Activated CD4-positive, alpha-beta T cell treated with anti-CD3 and anti-CD28 coated beads for 24 hours (primary cell): ENCODE results near the gene SYT17.
"Not testable (repeated sequence)": the region's sequence is repeated elsewhere in the genome, so short reads cannot be mapped to it uniquely, and the experiment has no call there.

Source experiments
- DNase-seq, 2 donors: peaks; one replicate each; pipeline ENCODE4 v3.0.0-alpha.2; 2020; ENCODE audit warnings: low read depth in 2 of 2

Gene SYT17

DNA sequence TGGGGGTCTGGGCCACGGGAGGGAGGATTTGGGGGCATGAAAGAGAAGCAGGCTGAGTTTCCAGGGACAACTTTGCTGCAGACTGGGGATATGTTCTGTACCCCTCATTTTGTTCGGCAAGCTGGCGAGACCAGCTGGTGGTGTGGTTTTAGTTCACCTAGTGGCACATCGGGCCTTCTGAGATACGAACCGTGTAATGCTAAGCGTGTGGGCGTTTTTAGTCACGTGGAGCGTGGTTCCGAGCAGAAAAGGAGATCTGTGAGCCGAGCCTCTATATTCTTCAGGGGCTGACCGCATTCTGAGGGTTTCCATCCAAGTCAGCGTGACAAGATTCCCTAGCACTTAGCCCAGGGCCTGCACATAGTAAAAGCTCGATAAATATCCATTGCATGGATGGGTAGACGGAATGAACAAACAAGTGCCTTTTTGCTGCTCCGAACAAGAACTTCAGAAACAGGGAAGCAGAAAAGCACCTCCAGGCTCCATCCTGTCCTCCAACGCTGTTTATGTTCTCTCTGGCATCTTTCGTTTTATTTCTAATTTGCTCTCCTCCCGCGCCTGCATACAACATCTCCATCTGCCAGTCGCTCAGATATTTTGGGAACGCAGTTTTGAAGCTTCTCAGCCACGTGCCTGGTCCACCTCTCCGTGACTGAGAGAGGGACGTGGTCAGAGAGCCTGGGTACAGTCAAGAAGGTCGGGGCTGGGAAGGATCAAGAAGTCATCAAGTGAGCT, 5.8 kb downstream of the SYT17 start:
- DNase-seq = no peak

DNA sequence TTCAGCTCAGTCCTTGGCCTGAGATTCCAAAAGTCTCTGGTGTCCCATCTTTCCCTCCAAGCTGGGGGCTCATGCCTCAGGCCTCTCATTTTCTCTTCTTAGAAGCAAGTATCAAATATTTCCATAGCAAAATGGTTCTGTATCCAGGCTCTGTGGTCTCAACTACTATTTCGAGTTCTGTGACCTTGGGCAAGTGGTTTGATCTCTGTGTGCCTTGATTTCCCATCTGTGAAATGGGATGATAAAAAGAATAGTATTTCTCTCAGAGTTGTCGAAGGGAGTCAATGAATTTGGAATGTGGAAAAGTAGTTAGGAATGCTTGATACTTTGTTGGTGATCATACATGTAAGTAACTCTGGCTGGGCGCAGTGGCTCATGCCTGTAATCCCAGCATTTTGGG, 6.4 kb downstream of the SYT17 start:
- DNase-seq = no peak

GRCh38 chr16:19175492-19176262, 7.6 kb downstream of the SYT17 start:
- no peak for DNase-seq

DNA sequence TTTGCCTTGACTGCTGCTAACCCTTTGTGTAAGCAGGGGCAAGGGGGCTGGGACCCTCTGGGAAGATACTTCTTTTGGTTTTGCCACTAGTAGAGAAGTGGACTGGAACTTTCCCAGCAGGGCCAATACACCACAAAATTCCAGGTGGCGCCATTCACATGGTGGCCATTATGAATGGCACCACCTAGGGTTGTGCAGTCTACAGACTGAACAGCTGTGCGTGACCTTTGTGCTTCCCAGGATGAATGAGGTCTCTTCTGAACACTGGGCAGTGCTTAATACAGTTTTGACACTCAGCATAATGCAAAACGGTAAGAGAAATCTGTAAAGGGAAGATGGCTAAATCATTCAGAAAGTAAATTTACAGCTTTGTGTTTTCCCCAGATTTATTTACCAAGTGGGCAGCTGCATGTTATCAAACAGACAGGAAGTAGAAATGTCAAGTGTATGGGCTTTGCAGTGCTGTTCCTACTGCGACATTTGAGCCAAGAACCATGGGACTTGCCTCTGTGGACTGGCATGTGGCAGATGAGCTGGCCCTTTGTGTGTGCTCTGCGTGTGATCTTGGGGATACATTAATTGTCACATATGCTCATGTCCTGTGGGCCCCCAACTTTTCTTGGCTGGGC, 9.2 kb downstream of the SYT17 start:
- no peak for DNase-seq

- DNase-seq = peak; percentile 10 to 35
Measured at GRCh38 chr16:19179546-19180490, 11.8 kb downstream of the SYT17 start.

DNA sequence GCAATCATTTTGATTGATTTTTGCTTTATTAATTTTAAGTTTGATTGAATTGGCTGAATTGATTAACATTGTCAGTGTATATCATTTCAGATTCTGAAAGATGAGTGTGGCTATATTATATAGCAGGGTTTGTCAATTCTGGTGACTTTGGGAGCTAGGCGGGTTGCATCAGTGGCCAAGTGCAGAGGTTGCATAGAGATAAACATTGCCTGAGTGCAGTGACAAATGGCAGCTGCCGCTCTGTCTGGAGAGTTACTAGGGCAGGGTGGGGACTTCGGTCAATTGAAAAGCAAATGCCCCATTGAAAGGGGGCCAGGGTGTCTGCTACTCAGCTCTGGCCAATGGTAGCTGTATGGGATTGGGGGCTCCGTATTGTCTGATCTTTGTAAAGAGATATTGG, 12.7 kb downstream of the SYT17 start:
- DNase-seq = no peak

GRCh38 chr16:19182481-19182880, 14.4 kb downstream of the SYT17 start:
- DNase-seq = no peak

GRCh38 chr16:19183187-19183586, 15.1 kb downstream of the SYT17 start:
- no peak for DNase-seq

DNA sequence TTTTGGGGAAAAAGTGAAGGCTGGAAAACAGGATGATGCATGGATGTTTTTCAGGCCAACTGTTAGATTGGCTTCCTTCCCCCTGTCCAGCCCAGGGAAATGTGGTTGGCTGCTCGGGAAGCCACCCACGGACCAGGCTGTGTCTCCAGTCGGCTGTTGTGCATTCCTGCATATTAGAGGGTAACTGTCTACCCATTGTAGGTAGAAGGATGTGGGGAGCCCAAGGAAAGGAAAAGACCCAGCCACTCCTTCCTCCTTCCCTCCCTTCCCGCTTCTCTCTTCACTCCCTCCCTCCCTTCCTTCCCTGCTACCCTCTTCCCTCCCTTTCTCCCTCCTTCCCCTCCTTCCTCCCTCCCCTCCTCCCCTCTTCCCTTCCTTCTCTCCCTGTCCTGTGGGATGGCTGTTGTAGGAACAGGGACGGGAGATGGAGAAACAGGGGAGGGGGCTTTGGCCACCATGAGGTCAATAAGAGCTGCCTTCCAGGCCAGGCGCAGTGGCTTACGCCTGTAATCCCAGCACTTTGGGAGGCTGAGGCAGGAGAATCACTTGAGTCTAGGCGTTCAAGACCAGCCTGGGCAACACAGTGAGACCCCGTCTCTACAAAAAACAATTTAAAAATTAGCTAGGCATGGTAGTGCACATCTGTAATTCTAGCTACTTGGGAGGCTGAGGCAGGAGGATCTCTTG, 16.9 kb downstream of the SYT17 start:
- no peak for DNase-seq

DNA sequence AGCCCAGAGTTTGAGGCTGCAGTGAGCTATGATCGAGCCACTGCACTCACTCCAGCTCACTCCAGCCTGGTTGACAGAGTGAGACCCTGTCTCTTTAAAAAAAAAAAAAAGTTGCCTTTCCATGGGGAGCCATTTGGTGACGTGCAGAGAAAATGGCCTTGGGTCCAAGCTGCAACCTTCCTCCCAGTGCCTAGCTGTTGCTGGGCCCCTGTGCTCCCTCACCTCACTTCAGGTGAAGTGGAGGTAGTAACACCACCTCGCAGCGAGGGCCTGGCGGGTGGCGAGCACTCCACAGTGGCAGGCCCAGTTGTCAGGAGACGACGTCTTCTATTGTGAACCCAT, 17.4 kb downstream of the SYT17 start:
- DNase-seq = no peak

DNA sequence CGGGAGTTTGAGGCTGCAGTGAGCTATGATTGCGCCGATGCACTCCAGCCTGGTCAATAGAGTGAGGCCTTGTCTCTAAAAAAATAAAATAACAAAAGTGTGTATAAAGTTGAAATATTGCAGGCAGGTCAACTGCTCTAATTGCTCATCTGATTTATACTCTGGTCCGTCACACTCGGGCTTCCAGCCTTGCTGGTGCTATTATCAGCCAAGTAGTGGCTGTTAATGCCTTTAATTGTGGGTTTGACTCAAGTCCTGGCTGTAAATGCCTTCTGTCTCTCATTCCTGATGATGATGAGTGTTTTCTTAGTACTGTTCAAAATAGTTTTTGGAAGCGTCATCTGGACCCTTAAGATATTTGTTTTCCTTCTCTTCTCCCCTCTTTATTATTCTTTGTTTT, 18.4 kb downstream of the SYT17 start:
- no peak for DNase-seq

- not testable (repeated sequence) for DNase-seq
Measured at GRCh38 chr16:19187961-19188360, 19.9 kb downstream of the SYT17 start.

GRCh38 chr16:19188406-19188805, 20.4 kb downstream of the SYT17 start:
- DNase-seq = no peak

- no peak for DNase-seq
Measured at GRCh38 chr16:19192865-19193264, 24.8 kb downstream of the SYT17 start.

- no peak for DNase-seq
Measured at GRCh38 chr16:19196871-19197270, 28.8 kb downstream of the SYT17 start.

GRCh38 chr16:19203374-19203966, 35.4 kb downstream of the SYT17 start:
- no peak for DNase-seq

DNA sequence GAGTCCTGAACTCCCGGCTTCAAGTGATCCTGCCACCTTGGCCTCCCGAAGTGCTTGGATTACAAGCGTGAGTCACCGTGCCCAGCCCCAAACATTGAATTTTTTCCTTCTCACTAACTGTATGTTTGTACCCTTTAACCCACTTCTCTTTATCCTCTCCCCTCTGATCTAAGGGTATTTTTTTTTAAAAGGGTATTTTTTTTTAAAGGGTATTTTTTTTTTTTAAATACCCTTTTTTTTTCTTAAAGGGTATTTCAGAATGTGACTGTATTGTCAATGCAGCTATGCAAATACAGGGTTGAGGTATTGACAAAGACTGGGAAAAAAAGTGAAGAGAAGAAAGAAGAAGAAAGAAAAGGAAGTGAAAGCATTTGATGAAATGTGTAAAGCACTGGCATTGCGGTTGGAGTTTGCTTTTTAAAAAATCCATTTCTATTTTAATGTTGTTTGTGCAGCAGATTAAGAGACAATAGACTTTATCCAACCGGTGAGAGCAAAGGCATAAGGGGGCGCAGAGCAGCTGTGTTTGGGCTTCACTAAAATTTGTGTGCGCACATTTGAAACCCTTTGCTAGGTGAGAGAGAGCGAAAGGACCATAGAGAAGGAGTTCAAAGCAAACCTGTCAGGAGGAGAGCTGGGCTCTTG, 42.4 kb downstream of the SYT17 start:
- no peak for DNase-seq

GRCh38 chr16:19210968-19211367, 42.9 kb downstream of the SYT17 start:
- DNase-seq = no peak

DNA sequence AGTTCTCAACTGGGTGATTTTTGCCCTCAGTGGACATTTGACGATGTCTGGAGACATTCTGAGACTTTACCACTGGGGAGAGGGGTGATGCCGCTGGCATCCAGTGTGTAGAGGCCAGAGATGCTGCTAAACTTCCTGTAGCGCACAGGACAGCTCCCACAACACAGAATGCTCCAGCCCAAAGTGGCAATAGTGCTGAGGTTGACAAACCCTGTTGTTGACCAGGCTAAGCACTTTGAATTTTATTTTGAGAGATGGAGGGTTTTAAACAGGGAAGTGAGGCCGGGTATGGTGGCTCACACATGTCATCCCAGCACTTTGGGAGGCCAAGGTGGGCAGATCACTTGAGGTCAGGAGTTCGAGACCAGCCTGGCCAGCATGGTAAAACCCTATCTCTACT, 44.0 kb downstream of the SYT17 start:
- DNase-seq = no peak

GRCh38 chr16:19213885-19214284, 45.8 kb downstream of the SYT17 start:
- no peak for DNase-seq
